ENCODE measurements around the gene GUCA1A.

Gene GUCA1A

GRCh38 chr6:42173101-42173500, at the start of gene GUCA1A:
GUCA1A (plus strand) TSS chr6:42173364; CDS start chr6:42173614, 250 bp downstream.
- DNase-seq: no peak

GRCh38 chr6:42123379-42124103, 49.6 kb upstream of the GUCA1A start:
- DNase-seq: no peak

- DNase-seq: no peak
Measured at GRCh38 chr6:42124223-42124836, 48.8 kb upstream of the GUCA1A start.

- no peak for DNase-seq
Measured at GRCh38 chr6:42125231-42125630, 47.9 kb upstream of the GUCA1A start.

- DNase-seq: no peak
Measured at GRCh38 chr6:42125663-42126062, 47.5 kb upstream of the GUCA1A start.

GRCh38 chr6:42128460-42129359, 44.5 kb upstream of the GUCA1A start:
- no peak for DNase-seq

GRCh38 chr6:42129360-42129676, 43.8 kb upstream of the GUCA1A start:
- no peak for DNase-seq

GRCh38 chr6:42131531-42131930, 41.6 kb upstream of the GUCA1A start:
- DNase-seq: no peak

GRCh38 chr6:42133926-42134325, 39.2 kb upstream of the GUCA1A start:
- DNase-seq: no peak

GRCh38 chr6:42135161-42135560, 38.0 kb upstream of the GUCA1A start:
- no peak for DNase-seq

GRCh38 chr6:42135722-42136121, 37.4 kb upstream of the GUCA1A start:
- DNase-seq: no peak

GRCh38 chr6:42136508-42137193, 36.5 kb upstream of the GUCA1A start:
- peak in 1 of 2 donors; percentile 44 for DNase-seq

- no peak for DNase-seq
Measured at GRCh38 chr6:42137194-42137753, 35.9 kb upstream of the GUCA1A start.

GRCh38 chr6:42138190-42138589, 35.0 kb upstream of the GUCA1A start:
- DNase-seq: no peak

GRCh38 chr6:42138630-42139619, 34.2 kb upstream of the GUCA1A start:
- DNase-seq: no peak

- DNase-seq: peak; percentile 12 to 68
Measured at GRCh38 chr6:42140032-42140431, 33.1 kb upstream of the GUCA1A start.

- DNase-seq: no peak
Measured at GRCh38 chr6:42140756-42141602, 32.2 kb upstream of the GUCA1A start.

GRCh38 chr6:42141603-42142117, 31.5 kb upstream of the GUCA1A start:
- no peak for DNase-seq

GRCh38 chr6:42142118-42142835, 30.9 kb upstream of the GUCA1A start, which contains the start of gene C6orf132:
C6orf132 (minus strand) TSS chr6:42142620; CDS start chr6:42142444, 176 bp downstream.
- no peak for DNase-seq

All from bone marrow (tissue), 2 donors.